Gastrocnemius medialis (tissue), 4 donors: ENCODE results near the gene KLHL29.

ENCODE experiments used
- POLR2A ChIP-seq, 2 donors: fragments of 450-650 bp; IDR thresholded peaks; one replicate each; pipeline ENCODE4 v1.6.1; 2017; ENCODE audit warnings: antibody characterized with exemption in 2 of 2, mild to moderate bottlenecking in 2 of 2, moderate library complexity in 2 of 2
- TF ChIP-seq, protein P1 (sequence below), 5 experiments: fragments of 450-650 bp in 3 of 5; fragments of 200-600 bp in 2 of 5; sonication (generic) in 2 of 5; IDR thresholded peaks in 4 of 5; conservative IDR thresholded peaks in 1 of 5; 1 replicate in 4 of 5; 2 replicates in 1 of 5; pipeline ENCODE4 v1.5.1; 2016 to 2019; ENCODE audit warnings: antibody characterized with exemption in 5 of 5, mild to moderate bottlenecking in 3 of 5, moderate library complexity in 3 of 5

DNA sequence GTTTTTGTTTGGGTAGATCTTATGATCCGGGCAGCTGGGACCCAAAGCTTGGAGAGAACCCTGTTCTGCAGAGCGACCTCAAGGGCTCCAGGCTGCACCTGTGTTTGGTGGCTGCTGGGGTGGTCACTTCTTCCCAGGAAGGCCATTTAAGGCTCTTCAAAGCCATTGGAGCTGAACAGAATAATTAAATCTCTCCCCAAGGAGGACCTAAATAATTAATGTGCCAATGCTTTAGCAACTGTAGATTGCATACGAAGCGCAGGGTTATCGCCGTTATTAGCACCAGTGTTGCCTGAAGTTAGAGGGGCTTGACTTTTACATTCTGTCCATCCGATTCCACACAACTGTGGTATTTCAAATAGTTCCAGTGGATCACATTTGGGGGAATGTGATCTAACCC lies 290.5 kb downstream of the KLHL29 start:
- TF ChIP-seq, protein P1, sequence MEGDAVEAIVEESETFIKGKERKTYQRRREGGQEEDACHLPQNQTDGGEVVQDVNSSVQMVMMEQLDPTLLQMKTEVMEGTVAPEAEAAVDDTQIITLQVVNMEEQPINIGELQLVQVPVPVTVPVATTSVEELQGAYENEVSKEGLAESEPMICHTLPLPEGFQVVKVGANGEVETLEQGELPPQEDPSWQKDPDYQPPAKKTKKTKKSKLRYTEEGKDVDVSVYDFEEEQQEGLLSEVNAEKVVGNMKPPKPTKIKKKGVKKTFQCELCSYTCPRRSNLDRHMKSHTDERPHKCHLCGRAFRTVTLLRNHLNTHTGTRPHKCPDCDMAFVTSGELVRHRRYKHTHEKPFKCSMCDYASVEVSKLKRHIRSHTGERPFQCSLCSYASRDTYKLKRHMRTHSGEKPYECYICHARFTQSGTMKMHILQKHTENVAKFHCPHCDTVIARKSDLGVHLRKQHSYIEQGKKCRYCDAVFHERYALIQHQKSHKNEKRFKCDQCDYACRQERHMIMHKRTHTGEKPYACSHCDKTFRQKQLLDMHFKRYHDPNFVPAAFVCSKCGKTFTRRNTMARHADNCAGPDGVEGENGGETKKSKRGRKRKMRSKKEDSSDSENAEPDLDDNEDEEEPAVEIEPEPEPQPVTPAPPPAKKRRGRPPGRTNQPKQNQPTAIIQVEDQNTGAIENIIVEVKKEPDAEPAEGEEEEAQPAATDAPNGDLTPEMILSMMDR (IDR thresholded peaks at IDR 0.05 in 4 of 5, conservative IDR thresholded peaks at IDR 0.05 in 1 of 5) = no peak
- no peak for TF ChIP-seq POLR2A (IDR thresholded peaks at IDR 0.05)
